HL-60/S4 treated with retinoic acid at 250 ng/mL for 4 days and 3 days (cell line): ENCODE measurements around the gene KCNJ10.

ENCODE experiments used
- in situ Hi-C: fragments of 300-500 bp; cut with MboI; formaldehyde crosslinking; loops from 2 replicates; pipeline ENCODE4 v1.7.0; 2022; ENCODE audit warnings: low sequenced_read_pairs

Gene KCNJ10

GRCh38 chr1:159972443-159973205 lies 97.3 kb downstream of the KCNJ10 start:
- in situ Hi-C loops, result no loop called here

- in situ Hi-C loops, result no loop called here
These were observed 99.0 kb downstream of the KCNJ10 start for GRCh38 chr1:159970932-159971342.

GRCh38 chr1:159968901-159969300 lies 101.1 kb downstream of the KCNJ10 start:
- in situ Hi-C loops, result no loop called here

- in situ Hi-C loops, result no loop called here
These were observed 104.7 kb downstream of the KCNJ10 start for GRCh38 chr1:159965263-159965662.

- in situ Hi-C loops, result no loop called here
These were observed 105.8 kb downstream of the KCNJ10 start for GRCh38 chr1:159964144-159964543.

- in situ Hi-C loops, result no loop called here
These were observed 107.8 kb downstream of the KCNJ10 start for GRCh38 chr1:159962176-159962575.

GRCh38 chr1:159961636-159962035 lies 108.3 kb downstream of the KCNJ10 start:
- in situ Hi-C loops, result no loop called here

- in situ Hi-C loops, result no loop called here
These were observed 109.1 kb downstream of the KCNJ10 start for GRCh38 chr1:159960721-159961381.

GRCh38 chr1:159959451-159959850 lies 110.5 kb downstream of the KCNJ10 start:
- in situ Hi-C loops, result no loop called here

GRCh38 chr1:159958719-159959380 lies 111.1 kb downstream of the KCNJ10 start:
- in situ Hi-C loops, result no loop called here

GRCh38 chr1:159957824-159958268 lies 112.1 kb downstream of the KCNJ10 start:
- in situ Hi-C loops, result no loop called here

- in situ Hi-C loops, result no loop called here
These were observed 114.5 kb downstream of the KCNJ10 start for GRCh38 chr1:159955456-159955855.

GRCh38 chr1:159953536-159954515 lies 116.1 kb downstream of the KCNJ10 start, which contains the start of gene SLAMF9:
Gene SLAMF9 (minus strand): TSS chr1:159954237. CDS start chr1:159954137, 100 bp downstream.
- in situ Hi-C loops, result no loop called here

GRCh38 chr1:159952932-159953331 lies 117.0 kb downstream of the KCNJ10 start:
- in situ Hi-C loops, result no loop called here

GRCh38 chr1:159951551-159951950 lies 118.4 kb downstream of the KCNJ10 start:
- in situ Hi-C loops, result no loop called here

GRCh38 chr1:159951016-159951415 lies 118.9 kb downstream of the KCNJ10 start:
- in situ Hi-C loops, result no loop called here

- in situ Hi-C loops, result no loop called here
These were observed 120.0 kb downstream of the KCNJ10 start for GRCh38 chr1:159949981-159950381.

GRCh38 chr1:159949123-159949522 lies 120.8 kb downstream of the KCNJ10 start:
- in situ Hi-C loops, result no loop called here
